GM19239 (cell line): ENCODE measurements around the gene TPST1.
"Not testable (repeated sequence)": the region's sequence is repeated elsewhere in the genome, so short reads cannot be mapped to it uniquely, and the experiment has no call there.

Experiments used
- DNase-seq: peaks from one replicate; pipeline ENCODE4 v3.0.0; 2011; ENCODE audit warnings: low spot score; ENCODE audit not compliant: insufficient read length
- FAIRE-seq: peaks from 2 replicates; lab custom pipeline; 2011; peaks lifted over from hg19 to GRCh38; lab: Jason Lieb, UNC

Gene TPST1

DNA sequence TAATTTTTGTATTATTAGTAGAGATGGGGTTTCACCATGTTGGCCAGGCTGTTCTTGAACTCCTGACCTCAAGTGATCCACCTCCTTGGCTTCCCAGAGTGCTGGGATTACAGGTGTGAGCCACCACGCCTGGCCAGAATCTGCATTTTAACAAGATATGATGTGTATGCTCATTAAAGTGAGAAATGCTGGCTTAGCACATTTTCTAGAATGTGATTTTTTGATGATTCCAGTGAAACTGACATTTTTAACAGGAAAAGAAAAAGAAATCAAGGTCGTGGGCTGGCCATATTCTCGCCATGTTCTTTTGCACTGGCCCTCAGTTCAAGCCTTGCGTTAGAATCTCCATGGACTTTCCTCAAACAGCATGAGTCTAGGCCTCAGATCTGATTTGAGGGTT lies 18.1 kb upstream of the TPST1 start:
- DNase-seq (no peak), FAIRE-seq (no peak)

DNA sequence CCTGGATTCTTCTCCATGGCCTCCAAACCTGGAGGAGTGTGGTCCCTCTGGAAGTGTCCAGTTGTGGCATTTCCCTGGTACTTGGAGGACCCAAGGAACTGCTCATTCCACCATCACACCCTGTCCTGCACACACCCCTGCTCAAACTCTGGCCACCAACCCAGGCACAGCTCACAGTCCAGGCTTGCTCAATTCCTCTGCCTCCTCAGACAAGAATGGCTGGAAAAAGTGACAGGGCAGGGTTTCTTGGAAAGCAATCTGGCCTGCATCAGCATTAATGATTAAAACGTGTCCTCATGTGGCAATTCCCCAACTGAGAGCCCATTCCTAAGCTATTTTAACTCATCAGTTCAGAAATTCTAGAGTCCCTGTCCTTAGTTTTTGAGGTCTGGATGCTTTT lies 17.2 kb upstream of the TPST1 start:
- DNase-seq = no peak
- FAIRE-seq = no peak

DNA sequence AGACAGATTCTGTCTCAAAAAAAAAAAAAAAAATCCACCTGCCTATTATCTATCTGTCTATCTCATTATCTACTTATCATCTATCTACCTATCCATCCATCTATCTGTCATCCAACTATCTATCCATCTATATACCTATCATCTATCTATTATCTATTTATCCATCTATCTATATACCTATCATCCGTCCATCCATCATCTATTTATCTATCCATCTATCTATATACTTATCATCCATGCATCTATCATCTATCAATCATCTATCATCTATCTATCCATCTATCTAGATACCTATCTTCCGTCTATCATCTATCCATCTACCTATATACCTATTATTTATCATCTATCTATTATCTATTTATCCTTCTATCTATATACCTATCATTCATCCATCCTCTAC lies 16.5 kb upstream of the TPST1 start:
- FAIRE-seq (no peak), DNase-seq (no peak)

DNA sequence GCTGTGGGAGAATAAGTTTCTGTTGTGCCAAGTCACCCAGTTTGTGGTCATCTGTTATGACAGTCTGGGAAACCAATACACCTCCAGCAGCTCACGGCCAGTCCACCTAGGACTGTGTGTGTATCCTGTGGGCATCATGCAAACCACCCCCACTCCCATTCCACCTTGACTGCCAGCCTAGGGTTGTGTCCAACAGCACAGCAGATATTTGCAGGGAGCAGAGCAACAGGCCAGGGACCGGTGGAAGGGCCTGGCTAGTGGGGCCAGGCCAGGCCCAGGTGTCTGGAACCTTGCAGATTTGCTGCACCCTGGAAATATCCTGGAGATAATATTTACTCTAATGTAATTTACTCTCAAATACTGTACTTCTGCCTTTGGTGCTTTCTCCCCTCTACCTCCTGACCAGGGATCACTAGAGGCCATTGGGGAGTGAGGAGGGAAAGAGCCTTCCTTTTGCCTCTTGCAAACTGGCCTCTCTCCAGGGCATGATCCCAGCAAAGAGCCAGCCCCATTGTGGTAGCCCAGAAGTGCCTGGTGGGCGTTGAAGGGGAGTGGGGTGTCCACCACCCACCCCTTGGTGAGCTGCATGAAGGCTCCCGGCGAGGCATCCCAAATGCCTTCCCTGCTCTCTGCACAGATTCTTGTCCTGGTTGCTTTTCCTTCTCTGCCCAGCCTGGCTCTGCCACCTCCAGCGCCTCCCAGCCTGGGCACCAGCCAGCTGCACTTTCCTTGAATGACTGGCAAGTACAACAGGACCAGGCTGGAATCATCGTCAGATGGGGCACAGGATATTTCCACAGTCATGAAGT lies 15.2 kb upstream of the TPST1 start:
- FAIRE-seq = no peak
- no peak for DNase-seq

DNA sequence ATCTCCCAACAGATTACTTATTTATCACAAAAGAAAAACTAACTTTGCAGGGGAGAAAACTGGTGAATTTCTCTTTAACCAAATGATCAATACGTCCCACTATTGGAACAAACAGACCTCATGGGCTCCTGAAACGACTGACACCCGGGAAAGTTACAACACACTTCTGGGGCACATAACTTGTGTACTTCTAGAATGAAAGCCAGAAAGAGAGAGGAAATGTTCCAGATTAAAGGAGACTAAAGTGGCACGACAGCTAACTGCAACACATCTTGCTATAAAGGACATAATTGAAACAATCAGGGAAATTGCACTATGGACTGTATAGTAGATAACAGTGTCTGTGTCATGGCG lies 14.7 kb upstream of the TPST1 start:
- DNase-seq (no peak), FAIRE-seq (no peak)

DNA sequence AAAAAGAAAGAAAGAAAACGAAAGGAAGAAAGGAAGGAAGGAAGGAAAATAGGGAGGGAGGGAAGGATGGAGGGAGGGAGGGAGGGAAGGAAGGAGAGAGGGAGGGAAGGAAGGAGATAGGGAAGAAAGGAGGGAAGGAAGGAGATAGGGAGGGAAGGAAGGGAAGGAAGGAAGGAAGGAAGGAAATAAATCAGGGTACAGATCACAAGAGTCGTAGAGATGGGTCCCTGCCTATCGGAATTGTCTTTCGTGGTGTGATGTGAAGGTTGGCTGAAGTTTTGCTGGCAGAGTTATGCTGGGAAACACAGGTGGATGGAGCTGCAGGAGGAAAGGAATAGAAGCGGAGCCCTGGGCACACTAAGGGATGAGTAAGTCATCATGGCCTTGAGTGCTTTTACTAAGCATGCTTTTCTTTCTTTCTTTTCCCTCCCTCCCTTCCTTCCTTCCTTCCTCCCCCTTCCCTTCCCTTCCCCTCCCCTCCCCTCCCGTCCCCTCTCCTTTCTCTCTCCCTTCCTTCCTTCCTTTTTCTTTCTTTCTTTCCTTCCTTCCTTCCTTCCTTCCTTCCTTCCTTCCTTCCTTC lies 11.9 kb upstream of the TPST1 start:
- DNase-seq (no peak), FAIRE-seq (no peak)

DNA sequence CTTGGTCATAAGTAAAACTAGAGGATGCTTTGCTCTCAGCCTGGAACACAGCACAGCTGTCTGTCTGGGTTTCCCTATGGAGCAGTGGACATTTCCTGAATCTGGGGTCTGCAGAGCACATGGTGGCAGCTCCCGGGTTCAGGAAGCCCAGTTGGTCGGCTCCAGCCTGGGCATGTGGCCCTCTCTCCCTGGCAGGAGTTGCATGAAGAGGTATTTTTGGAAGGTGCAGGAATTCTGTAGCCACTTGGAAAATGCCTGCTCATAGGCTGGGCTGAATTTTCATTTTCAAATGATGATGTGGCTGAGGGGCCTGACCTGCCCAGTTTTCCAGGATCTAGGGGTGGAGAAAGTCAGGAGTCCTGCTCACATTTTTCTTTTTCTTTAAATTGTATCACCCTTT lies 6.7 kb upstream of the TPST1 start:
- FAIRE-seq = no peak

DNA sequence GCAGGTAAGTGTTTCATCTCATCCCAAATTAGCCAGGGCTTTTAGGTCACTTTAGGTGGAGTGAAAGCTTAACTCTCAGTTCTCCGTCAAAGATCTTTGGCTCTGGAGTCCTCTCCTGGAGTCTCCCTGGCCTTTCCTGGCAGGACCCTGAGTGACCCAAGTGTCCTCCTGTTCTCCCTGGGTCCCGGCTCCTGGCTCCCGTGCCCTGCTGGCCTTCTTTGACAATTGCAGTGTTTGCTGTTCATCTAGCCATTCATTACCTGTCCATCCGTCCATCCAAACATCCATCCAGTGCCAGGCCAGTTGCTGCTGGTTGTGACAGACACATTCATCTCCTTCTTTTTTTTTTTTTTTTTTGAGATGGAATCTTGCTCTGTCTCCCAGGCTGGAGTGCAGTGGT lies 6.2 kb upstream of the TPST1 start:
- DNase-seq (no peak), FAIRE-seq (no peak)

More for the DNA sequence above, 6.7 kb upstream of the TPST1 start:
- no peak for DNase-seq

DNA sequence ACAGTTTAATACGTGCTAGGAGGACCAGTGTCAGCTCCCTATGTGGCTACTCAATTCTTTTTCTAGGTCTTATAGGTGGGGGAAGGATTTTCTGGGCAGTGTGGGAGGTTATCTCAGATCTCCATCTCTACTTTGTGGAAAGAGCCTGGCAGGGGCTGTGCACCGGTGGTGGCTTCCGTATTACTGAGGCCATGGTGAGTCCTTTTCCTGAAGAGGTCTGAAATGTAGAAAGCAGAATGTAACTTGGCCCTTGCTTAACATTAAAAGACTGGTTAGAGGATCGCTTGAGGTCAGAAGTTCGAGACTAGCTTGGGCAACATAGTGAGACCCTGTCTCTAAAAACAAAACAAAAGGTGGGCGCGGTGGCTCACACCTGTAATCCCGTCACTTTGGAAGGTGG lies 2.7 kb upstream of the TPST1 start:
- no peak for DNase-seq

DNA sequence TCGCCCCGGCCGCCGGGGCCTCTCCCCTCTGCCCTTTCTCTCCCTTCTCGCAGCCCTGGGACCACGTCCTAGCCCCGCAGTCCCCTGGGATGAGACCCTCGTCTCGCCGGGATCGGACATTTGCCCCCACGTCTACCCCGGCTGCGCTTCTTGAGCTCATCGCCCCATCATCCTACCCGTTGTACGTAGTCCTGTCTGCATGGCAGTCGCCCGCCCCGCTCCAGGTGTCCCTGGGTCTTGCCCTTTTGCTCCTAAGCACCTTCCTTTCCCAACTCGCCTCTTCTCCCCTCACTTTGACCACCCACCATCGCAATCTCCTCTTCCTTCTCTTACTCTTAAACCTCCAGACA lies 582 bp downstream of the TPST1 start:
- FAIRE-seq (no peak), DNase-seq (no peak)

More for the DNA sequence above, 2.7 kb upstream of the TPST1 start:
- no peak for FAIRE-seq

DNA sequence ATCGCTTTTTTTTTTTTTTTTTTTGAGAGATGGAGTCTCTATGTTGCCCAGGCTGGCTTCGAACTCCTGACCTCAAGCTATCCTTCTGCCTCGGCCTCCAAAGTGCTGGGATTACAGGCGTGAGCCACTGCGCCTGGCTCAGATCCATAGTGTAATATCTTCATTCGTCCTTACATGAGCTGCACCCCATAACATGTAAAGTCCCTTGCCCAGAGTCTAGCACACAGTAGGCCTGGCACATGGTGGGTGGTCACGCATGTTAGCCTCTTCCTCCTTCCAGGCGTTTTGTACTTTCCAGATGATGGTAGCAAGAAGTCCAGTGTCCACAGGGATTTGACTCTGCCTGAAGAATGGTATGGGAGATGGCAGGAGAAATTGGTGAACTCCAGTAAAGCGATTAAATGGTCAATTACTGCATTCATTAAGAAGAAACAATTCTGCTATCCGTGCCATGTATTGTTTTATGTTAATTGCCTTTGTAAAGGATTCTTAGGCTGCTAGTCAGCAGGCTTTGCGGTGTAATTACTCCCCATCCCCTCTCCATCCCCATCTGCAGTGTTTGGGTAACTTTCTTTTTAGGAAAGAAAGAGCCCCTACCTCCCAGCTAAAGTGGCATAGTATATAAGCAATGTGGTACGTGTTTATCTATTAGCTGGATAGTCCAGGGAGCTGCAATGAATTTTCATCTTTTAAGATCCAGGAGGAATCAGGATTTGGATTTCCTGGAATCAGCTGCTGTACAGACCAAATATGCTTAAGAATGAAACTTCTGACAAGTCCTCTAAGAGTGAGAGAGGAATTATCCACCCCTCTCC lies 1.2 kb downstream of the TPST1 start:
- FAIRE-seq (no peak), DNase-seq (no peak)

DNA sequence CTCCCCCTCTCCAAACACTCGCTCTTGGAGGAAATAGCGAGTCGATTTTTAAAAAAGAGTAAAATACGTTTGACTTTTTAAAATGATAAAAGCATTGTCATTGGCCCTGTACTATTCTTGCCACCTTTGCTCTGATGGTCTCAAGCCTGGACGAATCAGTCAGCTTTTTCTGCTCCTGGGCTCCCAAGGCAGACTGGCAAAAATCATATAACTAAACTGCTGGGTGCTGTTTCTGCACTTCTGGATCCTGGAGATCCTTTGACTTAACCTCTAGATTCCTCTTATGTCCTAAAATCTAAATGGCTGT lies 1.8 kb downstream of the TPST1 start:
- FAIRE-seq (no peak), DNase-seq (no peak)

DNA sequence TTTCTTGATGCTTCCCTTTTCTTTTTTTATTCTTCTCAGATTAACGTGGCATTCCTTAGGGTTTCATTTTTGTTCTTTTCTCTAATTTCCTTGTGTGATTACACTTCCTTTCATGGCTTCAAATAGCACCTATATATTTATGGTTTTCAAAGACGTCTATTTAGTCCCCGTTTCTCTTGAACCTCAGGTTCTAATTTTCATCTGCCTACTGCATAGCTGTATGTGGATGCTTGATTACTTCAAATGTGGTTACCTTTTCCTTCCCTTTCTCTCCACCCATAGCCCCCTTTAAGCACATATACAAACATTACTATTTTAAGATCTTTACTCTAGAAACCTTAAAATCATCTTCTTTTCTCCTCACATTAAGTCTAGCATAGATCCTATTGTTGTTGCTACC lies 2.4 kb downstream of the TPST1 start:
- no peak for DNase-seq
- FAIRE-seq = no peak

DNA sequence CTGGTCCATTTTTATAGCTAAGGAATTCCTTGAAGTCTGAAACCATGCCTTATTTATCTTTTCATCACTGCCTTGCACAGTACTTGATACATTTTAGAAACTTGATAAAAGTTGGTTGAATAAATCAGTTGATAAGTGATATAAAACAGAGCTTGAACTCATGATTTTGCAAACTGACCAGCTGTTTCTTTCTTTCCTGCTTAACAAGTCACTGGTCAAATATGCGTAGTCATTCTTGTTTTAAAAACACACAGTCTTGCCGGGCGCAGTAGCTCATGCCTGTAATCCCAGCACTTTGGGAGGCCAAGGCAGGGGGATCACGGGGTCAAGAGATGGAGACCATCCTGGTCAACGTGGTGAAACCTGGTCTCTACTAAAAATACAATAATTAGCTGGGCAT lies 6.3 kb downstream of the TPST1 start:
- no peak for FAIRE-seq
- DNase-seq = no peak

DNA sequence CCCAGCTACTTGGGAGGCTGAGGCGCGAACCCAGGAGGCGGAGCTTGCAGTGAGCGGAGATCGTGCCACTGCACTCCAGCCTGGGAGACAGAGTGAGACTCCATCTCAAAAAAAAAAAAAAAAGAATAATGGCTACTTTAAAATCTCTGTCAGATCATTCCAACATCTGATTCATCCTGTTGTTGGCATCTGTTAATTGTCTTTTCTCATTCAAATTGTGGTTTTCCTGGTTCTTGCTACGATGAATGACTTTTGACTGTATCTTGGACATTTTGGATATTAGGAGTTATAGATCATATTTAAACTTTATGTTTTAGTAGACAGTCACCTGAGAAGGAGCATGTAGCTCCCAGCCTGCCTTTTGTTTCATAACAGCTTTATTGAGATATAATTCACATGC lies 8.5 kb downstream of the TPST1 start:
- no peak for FAIRE-seq
- no peak for DNase-seq

DNA sequence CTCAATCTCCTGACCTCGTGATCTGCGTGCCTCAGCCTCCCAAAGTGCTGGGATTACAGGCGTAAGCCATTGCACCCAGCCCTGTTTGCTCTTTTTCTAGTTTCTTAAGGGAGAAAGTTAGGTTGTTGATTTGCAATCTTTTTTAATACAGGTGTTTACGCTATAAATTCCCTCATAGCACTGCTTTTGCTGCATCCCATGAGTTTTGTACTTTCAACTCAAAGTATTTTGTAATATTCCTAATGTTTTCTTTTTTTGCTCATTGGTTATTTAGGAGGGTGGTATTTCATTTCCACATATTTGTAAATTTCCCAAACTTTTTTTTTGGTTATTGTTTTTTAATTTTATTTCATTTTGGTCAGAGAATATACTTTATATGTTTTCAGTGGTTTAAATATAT lies 11.6 kb downstream of the TPST1 start:
- no peak for DNase-seq
- FAIRE-seq = no peak

DNA sequence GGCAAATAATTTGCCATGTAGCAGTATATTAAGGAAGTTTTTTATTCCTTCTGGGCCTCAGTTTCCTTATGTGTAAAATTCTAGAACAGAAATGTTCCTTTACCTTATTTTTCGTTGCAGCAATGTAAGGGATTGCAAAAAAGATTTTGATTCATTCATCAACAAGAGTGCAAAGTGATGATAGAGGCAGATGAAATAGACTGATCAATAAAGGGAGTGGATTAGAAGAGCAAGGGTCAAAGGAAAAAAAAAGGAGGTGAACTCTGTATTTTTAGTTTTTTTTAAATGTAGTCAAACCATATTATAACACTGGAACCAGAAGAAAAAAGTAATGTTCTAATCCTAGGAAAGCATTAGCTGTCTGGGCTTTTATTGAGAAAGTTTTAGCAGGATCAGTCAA lies 14.7 kb downstream of the TPST1 start:
- FAIRE-seq = no peak
- no peak for DNase-seq

DNA sequence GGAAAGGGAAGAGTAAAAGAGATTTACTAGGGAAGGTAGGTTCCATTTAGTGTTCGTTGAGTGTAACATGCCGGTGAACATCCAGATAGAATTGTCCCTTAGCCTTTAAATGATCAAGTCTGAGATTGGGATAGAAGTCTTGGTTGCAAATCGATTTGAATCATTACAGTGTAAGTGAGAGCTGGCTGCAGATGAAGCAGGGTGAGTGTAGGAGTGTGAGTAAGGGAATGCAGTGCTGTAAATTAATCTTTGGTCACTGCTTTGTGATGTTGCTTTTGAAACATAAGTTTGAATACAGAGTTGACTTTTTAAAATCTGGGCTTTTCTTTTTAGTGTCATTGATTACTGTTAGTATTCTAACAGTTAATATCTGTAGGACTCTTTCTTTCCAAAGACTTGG lies 16.3 kb downstream of the TPST1 start:
- FAIRE-seq (no peak), DNase-seq (no peak)

DNA sequence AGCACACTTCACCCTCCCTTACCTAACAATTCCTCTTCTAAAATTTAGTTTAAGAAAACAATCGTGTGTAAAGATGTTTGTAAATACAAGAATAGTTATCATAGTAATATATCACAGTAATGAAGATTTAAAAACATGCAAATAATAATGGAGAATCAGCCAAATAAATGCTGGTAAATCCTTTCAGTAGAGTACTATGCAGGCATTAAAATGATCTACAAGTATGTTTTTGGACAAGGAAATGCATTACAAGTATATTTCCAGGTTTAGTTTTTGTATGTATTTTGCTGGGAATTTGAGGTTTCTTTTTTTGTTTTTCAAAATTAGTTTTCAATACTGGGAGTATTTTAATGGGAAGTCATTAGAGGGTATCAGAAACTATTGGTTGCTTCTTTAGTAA lies 22.7 kb downstream of the TPST1 start:
- DNase-seq = no peak
- FAIRE-seq = no peak

DNA sequence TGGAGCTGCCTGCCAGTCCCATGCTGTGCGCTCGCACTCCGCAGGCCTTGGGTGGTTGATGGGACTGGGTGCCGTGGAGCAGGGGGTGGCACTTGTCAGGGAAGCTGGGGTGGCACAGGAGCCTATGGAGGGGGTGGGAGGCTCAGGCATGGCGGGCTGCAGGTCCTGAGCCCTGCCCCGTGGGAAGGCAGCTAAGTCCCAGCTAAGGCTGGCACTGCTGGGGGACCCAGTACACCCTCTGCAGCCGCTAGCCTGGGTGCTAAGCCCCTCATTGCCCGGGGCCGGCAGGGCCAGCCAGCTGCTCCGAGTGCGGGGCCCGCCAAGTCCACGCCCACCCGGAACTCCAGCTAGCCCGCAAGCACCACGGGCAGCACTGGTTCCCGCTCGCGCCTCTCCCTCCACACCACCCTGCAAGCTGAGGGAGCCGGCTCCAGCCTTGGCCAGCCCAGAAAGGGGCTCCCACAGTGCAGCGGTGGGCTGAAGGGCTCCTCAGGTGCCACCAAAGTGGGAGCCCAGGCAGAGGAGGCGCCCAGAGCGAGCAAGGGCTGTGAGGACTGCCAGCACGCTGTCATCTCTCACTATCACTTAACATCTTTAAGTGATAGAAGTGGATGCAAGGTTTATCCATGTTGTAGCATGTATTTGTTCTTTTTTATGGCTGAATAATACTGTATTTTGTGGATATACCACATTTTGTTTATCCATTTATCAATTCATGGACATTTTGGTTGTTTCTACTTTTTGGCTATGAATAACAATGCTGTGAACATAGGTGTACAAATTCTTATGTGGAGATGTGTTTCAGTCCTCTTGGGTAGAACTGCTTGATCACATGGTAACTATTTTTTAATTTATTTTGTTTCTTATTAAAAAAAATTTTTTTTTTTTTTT lies 26.4 kb downstream of the TPST1 start:
- FAIRE-seq = not testable (repeated sequence)

DNA sequence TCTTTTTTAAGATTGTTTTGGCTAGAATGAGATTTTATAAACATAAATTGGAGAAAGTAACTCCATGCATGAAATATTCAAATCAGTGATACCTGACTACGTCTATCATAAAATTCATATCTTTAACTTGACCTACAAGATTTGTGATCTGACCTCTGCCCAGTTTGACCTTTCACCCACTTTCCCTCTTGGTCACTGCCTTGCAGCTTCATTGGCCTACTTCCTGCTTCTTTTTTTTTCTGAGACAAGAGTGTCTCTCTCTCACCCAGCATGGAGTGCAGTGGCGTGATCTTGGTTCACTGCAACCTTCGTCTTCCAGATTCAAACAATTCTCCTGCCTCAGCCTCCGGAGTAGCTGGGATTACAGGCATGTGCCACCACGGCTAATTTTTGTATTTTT lies 28.5 kb downstream of the TPST1 start:
- FAIRE-seq (no peak), DNase-seq (no peak)

More for the DNA sequence above, 26.4 kb downstream of the TPST1 start:
- not testable (repeated sequence) for DNase-seq
